Measurements from ENCODE around the gene FGD2. TPM values are rescaled to one million over a fixed set of nuclear protein-coding genes. Genes with fewer than 3 reads are reported as not detected.

FGD2 gene
- total and polyA plus RNA-seq, 2 donors (not counting 1 experiment from before 2014, with no cell fraction given), result 352 to 682 TPM

- TF ChIP-seq CTCF (IDR thresholded peaks at IDR 0.05), result no peak
- TF ChIP-seq EZH2 (IDR thresholded peaks at IDR 0.05; ENCODE audit: borderline replicate concordance, insufficient read depth, low read depth, low read length, poor library complexity, severe bottlenecking), result no peak
- POLR2A ChIA-PET, result no interaction called here
Observed at GRCh38 chr6:36999061-36999750, 6.2 kb upstream of the FGD2 start.

GRCh38 chr6:36999751-37000125 is 5.7 kb upstream of the FGD2 start:
- Mint-ChIP-seq H3K27ac (no peak overlapping the region), H3K4me1 (peaks cover 51% of the 10 kb centered on the region)

More at GRCh38 chr6:36999061-36999750, 6.2 kb upstream of the FGD2 start:
- ATAC-seq (ENCODE audit: low read depth), result no peak
- Histone ChIP-seq H3K36me3 (replicated peaks in 1 of 2; ENCODE audit: control extremely low read depth in 1 of 2, control insufficient read depth in 1 of 2, extremely low read depth in 1 of 2, insufficient read depth in 2 of 2, low read length in 1 of 2) (no peaks in the 10 kb centered on the region), H2AFZ (ENCODE audit: insufficient read depth, low read depth, low read length, poor library complexity, severe bottlenecking) (no peak overlapping the region), H3K9ac (ENCODE audit: low read length) (no peak overlapping the region), H3K4me2 (replicated peaks; ENCODE audit: low read depth, low read length, poor library complexity, severe bottlenecking) (no peak overlapping the region), H4K20me1 (ENCODE audit: control insufficient read depth, insufficient read depth, low read length, poor library complexity, severe bottlenecking) (no peaks in the 10 kb centered on the region), H3K79me2 (ENCODE audit: control insufficient read depth, insufficient read depth, low read length) (no peaks in the 10 kb centered on the region), H3K27me3 (replicated peaks in 1 of 4; ENCODE audit: control extremely low read depth in 1 of 4, control insufficient read depth in 3 of 4, insufficient read depth in 4 of 4, low read length in 3 of 4) (no peaks in the 10 kb centered on the region), H3K27ac (ENCODE audit: low read length in 2 of 2) (no peak overlapping the region), H3K4me3 (ENCODE audit: control extremely low read depth in 1 of 5, extremely low read depth in 1 of 5, insufficient read depth in 1 of 5, low read depth in 2 of 5, low read length in 4 of 5) (no peak overlapping the region), H3K4me1 (ENCODE audit: control insufficient read depth in 2 of 2, insufficient read depth in 2 of 2, low read length in 2 of 2) (peaks cover 24 to 42% of the 10 kb centered on the region in 2 donors), H3K9me3 (ENCODE audit: control extremely low read depth in 1 of 3, control insufficient read depth in 2 of 3, insufficient read depth in 1 of 3, low read length in 2 of 3) (no peaks in the 10 kb centered on the region)
- WGBS (ENCODE audit: insufficient coverage), result 60% methylated on average over 11 of the region's 15 CpGs
- Mint-ChIP-seq H3K27me3 (no peaks in the 10 kb centered on the region), H3K4me1 (peaks cover 46% of the 10 kb centered on the region), H3K27ac (no peak overlapping the region), H3K4me3 (no peak overlapping the region), H3K9me3 (ENCODE audit: insufficient read depth) (no peaks in the 10 kb centered on the region)
- CTCF ChIA-PET, result interaction anchor here (1.2 kb wide), 1 partner anchor 45 kb away, joined by 3 read pairs; the partner anchor contains the start of gene PI16
- DNase-seq, result no peak
- intact Hi-C loops (cut with micrococcal nuclease), result no loop called here

More at GRCh38 chr6:36999751-37000125, 5.7 kb upstream of the FGD2 start:
- H3K9ac ChIP-seq (ENCODE audit: low read length), result no peak overlapping the region
- peaks cover 28 to 47% of the 10 kb centered on the region in 2 donors for H3K4me1 ChIP-seq (ENCODE audit: control insufficient read depth in 2 of 2, insufficient read depth in 2 of 2, low read length in 2 of 2)
- H3K9me3 Mint-ChIP-seq (ENCODE audit: insufficient read depth), result no peaks in the 10 kb centered on the region
- no peak overlapping the region for H3K4me3 Mint-ChIP-seq
- H3K27ac ChIP-seq (ENCODE audit: low read length in 2 of 2), result no peak overlapping the region
- TF ChIP-seq EZH2 (IDR thresholded peaks at IDR 0.05; ENCODE audit: borderline replicate concordance, insufficient read depth, low read depth, low read length, poor library complexity, severe bottlenecking) (no peak), CTCF (IDR thresholded peaks at IDR 0.05) (no peak)
- POLR2A ChIA-PET, result interaction anchor here (0.7 kb wide), 1 partner anchor 23 kb away, joined by 3 read pairs; no protein-coding TSS in a partner anchor
- intact Hi-C loops (cut with micrococcal nuclease), result loop anchor here (10.0 kb wide), 1 partner anchor 405 kb away; the partner anchor contains the start of gene SRSF3
- no peaks in the 10 kb centered on the region for H4K20me1 ChIP-seq (ENCODE audit: control insufficient read depth, insufficient read depth, low read length, poor library complexity, severe bottlenecking)
- H3K4me3 ChIP-seq (ENCODE audit: control extremely low read depth in 1 of 5, extremely low read depth in 1 of 5, insufficient read depth in 1 of 5, low read depth in 2 of 5, low read length in 4 of 5), result no peak overlapping the region
- ATAC-seq (ENCODE audit: low read depth) (no peak), DNase-seq (no peak)
- CTCF ChIA-PET, result interaction anchor here (1.2 kb wide), 1 partner anchor 46 kb away, joined by 3 read pairs; the partner anchor contains the start of gene PI16
- H3K36me3 ChIP-seq (replicated peaks in 1 of 2; ENCODE audit: control extremely low read depth in 1 of 2, control insufficient read depth in 1 of 2, extremely low read depth in 1 of 2, insufficient read depth in 2 of 2, low read length in 1 of 2), result no peaks in the 10 kb centered on the region
- H3K4me2 ChIP-seq (replicated peaks; ENCODE audit: low read depth, low read length, poor library complexity, severe bottlenecking), result no peak overlapping the region
- no peaks in the 10 kb centered on the region for H3K27me3 ChIP-seq (replicated peaks in 1 of 4; ENCODE audit: control extremely low read depth in 1 of 4, control insufficient read depth in 3 of 4, insufficient read depth in 4 of 4, low read length in 3 of 4)
- no peaks in the 10 kb centered on the region for H3K27me3 Mint-ChIP-seq
- no peak overlapping the region for H2AFZ ChIP-seq (ENCODE audit: insufficient read depth, low read depth, low read length, poor library complexity, severe bottlenecking)
- WGBS (ENCODE audit: insufficient coverage), result 87% methylated on average over 4 of the region's 4 CpGs
- no peaks in the 10 kb centered on the region for H3K9me3 ChIP-seq (ENCODE audit: control extremely low read depth in 1 of 3, control insufficient read depth in 2 of 3, insufficient read depth in 1 of 3, low read length in 2 of 3)
- no peaks in the 10 kb centered on the region for H3K79me2 ChIP-seq (ENCODE audit: control insufficient read depth, insufficient read depth, low read length)
